Panc1 (cell line): Measurements from ENCODE around the gene PTRH1. TPM values are rescaled to one million over a fixed set of nuclear protein-coding genes. Genes with fewer than 3 reads are reported as not detected.

Experiments used
- ATAC-seq: fragments of 200-7000 bp; cut with Tn5 transposase; 2 replicates; pipeline ENCODE4 v1.9.1; 2020; ENCODE audit warnings: mild to moderate bottlenecking, moderate library complexity
- BruUV-seq: library from RNA; stranded (reverse); fragments of 400-500 nt; replicated peaks from 2 replicates; lab custom pipeline; 2021; lab: Mats Ljungman, UMichigan
- CTCF ChIA-PET: fragments of 300-600 bp; sonication (Branson Sonifier 250); formaldehyde crosslinking; loops from one replicate; lab custom pipeline; 2022; ENCODE audit warnings: antibody characterized with exemption; lab: Charles Lee
- POLR2A ChIA-PET: fragments of 300-600 bp; sonication (Branson Sonifier 250); formaldehyde crosslinking; loops from one replicate; lab custom pipeline; 2022; ENCODE audit warnings: antibody characterized with exemption; lab: Charles Lee
- DNase-seq: peaks from one replicate; pipeline ENCODE4 v3.0.0-alpha.2; 2010; ENCODE audit warnings: low read depth, low spot score
- H3K27ac ChIP-seq: 2 replicates; pipeline ENCODE4 v1.5.1; 2011; ENCODE audit warnings: mild to moderate bottlenecking, low read length, inconsistent platforms
- H3K27me3 ChIP-seq: fragments of 200-500 bp; sonication (Bioruptor generic); 2 replicates; pipeline ENCODE4 v1.6.0; 2014; ENCODE audit warnings: low read length, inconsistent platforms; ENCODE audit not compliant: control insufficient read depth, insufficient read depth
- H3K36me3 ChIP-seq: fragments of 200-500 bp; sonication (Bioruptor generic); 2 replicates; pipeline ENCODE4 v1.5.1; 2014; ENCODE audit warnings: inconsistent platforms, mild to moderate bottlenecking, low read length, moderate library complexity; ENCODE audit not compliant: control insufficient read depth, insufficient read depth
- H3K4me1 ChIP-seq: 2 replicates; pipeline ENCODE4 v1.5.1; 2011; ENCODE audit warnings: inconsistent platforms, mild to moderate bottlenecking, low read length, moderate library complexity; ENCODE audit not compliant: control insufficient read depth, insufficient read depth
- H3K4me3 ChIP-seq, 2 experiments: 2 replicates each; pipeline ENCODE4 v1.5.1; 2011 to 2012; ENCODE audit warnings: low read depth in 2 of 2, low read length in 2 of 2, mild to moderate bottlenecking in 2 of 2, inconsistent platforms in 1 of 2, moderate library complexity in 1 of 2
- H3K9me3 ChIP-seq: fragments of 200-500 bp; sonication (Bioruptor generic); 2 replicates; pipeline ENCODE4 v1.5.1; 2014; ENCODE audit warnings: low read depth, mild to moderate bottlenecking, inconsistent platforms, low read length, moderate library complexity; ENCODE audit not compliant: control insufficient read depth, insufficient read depth
- POLR2AphosphoS5 ChIP-seq: IDR thresholded peaks from 2 replicates; pipeline ENCODE4 v1.6.1; 2012; ENCODE audit warnings: mild to moderate bottlenecking, low read depth, low read length, moderate library complexity
- REST ChIP-seq, 2 experiments: IDR thresholded peaks; 2 replicates each; pipeline ENCODE4 v1.6.1; 2011 to 2012; ENCODE audit warnings: low read depth in 2 of 2, control low read depth in 1 of 2, low read length in 1 of 2, mild to moderate bottlenecking in 1 of 2, moderate library complexity in 1 of 2; ENCODE audit not compliant: insufficient read depth in 1 of 2
- SIN3A ChIP-seq: IDR thresholded peaks from 2 replicates; pipeline ENCODE4 v1.6.1; 2012; ENCODE audit warnings: low read depth, mild to moderate bottlenecking, low read length, moderate library complexity, borderline replicate concordance; ENCODE audit not compliant: insufficient read depth
- TCF7L2 ChIP-seq: IDR thresholded peaks from 2 replicates; pipeline ENCODE4 v1.6.1; 2011; ENCODE audit warnings: mild to moderate bottlenecking, low read depth, low read length, inconsistent platforms
- in situ Hi-C: cut with HindIII; loops from 2 replicates; pipeline ENCODE4 v1.10.0; 2016; ENCODE audit warnings: low sequenced_read_pairs, low pct_unique_long_range_greater_than_20kb
- intact Hi-C: fragments of 100-400 bp; cut with micrococcal nuclease; formaldehyde crosslinking; loops from one replicate; pipeline ENCODE4 v1.10.0; 2022; ENCODE audit not compliant: unreplicated experiment
- total RNA-seq: library from RNA; stranded (reverse); gene quantifications from one replicate; pipeline ENCODE4 v1.2.1, GENCODE V29; 2021; ENCODE audit not compliant: unreplicated experiment
- TF ChIP-seq, protein P1 (sequence below): fragments of 450-650 bp; IDR thresholded peaks from 2 replicates; pipeline ENCODE4 v1.5.1; 2017; ENCODE audit warnings: mild to moderate bottlenecking

PTRH1 gene
- total RNA-seq, 1 experiment from 2014 or later = 13.8 TPM

DNA sequence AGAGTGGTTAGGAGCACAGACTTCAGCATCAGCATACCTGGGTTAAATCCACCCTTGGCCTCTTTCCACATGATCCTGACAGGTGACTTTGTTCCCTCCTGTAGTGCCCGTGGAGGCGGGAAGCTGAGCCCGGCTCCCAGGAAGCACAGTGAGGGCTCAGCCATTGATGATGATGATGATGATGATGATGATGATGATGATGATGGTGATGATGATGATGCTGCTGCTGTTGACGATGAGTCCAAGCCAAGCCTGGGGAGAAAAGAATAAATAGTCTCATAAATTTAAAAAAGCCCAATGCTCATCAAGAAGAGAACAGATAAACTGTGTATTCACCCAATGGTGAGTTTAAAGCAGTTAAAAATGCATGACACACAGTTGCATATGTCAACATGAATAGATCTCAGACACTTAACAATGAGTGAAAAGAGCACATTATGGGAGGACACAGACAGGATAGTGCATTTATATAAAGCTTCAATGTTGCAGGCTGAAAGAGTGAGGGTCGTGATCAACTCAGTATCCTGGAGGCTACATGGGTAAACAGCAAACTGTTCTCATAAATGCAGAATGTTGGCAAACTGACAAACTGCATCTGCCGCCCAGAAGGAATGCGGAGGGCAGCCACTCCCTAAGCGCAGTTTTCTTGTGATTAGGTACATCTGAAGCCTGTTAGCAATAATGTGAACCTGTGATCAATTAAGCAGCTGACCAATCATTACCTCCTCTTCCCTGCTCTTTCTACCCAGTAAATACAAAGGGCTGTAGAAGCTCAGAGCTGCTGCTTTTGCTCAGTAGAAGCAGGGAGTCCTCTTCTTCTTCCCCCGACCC, 20.4 kb downstream of the PTRH1 start:
- H3K4me1 ChIP-seq = no peaks in the 10 kb centered on the region
- TF ChIP-seq POLR2AphosphoS5 = no peak
- TF ChIP-seq REST (IDR thresholded peaks at IDR 0.05; ENCODE audit: insufficient read depth in 1 of 2, low read depth in 2 of 2, low read length in 1 of 2) = no peak
- TF ChIP-seq SIN3A = no peak
- TF ChIP-seq, protein P1, sequence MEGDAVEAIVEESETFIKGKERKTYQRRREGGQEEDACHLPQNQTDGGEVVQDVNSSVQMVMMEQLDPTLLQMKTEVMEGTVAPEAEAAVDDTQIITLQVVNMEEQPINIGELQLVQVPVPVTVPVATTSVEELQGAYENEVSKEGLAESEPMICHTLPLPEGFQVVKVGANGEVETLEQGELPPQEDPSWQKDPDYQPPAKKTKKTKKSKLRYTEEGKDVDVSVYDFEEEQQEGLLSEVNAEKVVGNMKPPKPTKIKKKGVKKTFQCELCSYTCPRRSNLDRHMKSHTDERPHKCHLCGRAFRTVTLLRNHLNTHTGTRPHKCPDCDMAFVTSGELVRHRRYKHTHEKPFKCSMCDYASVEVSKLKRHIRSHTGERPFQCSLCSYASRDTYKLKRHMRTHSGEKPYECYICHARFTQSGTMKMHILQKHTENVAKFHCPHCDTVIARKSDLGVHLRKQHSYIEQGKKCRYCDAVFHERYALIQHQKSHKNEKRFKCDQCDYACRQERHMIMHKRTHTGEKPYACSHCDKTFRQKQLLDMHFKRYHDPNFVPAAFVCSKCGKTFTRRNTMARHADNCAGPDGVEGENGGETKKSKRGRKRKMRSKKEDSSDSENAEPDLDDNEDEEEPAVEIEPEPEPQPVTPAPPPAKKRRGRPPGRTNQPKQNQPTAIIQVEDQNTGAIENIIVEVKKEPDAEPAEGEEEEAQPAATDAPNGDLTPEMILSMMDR = no peak
- no peak for TF ChIP-seq TCF7L2
- BruUV-seq = no TSS peak
- no peak overlapping the region for H3K4me3 ChIP-seq
- in situ Hi-C loops (no loop called here), intact Hi-C loops (no loop called here)
- DNase-seq (no peak), ATAC-seq (no peak)
- POLR2A ChIA-PET = interaction anchor here (0.6 kb wide), 1 partner anchor 133 kb away, joined by 3 read pairs; no protein-coding TSS in a partner anchor
- H3K36me3 ChIP-seq = no peaks in the 10 kb centered on the region
- no peaks in the 10 kb centered on the region for H3K9me3 ChIP-seq
- CTCF ChIA-PET = no interaction called here
- H3K27ac ChIP-seq = no peak overlapping the region
- no peaks in the 10 kb centered on the region for H3K27me3 ChIP-seq

- DNase-seq (no peak), ATAC-seq (no peak)
- Histone ChIP-seq H3K27me3 (no peaks in the 10 kb centered on the region), H3K36me3 (no peaks in the 10 kb centered on the region), H3K27ac (no peak overlapping the region), H3K4me3 (no peak overlapping the region), H3K4me1 (no peaks in the 10 kb centered on the region), H3K9me3 (no peaks in the 10 kb centered on the region)
- no peak for TF ChIP-seq TCF7L2
- no peak for TF ChIP-seq POLR2AphosphoS5
- TF ChIP-seq SIN3A = no peak
- TF ChIP-seq, protein P1 = no peak
- no peak for TF ChIP-seq REST (IDR thresholded peaks at IDR 0.05; ENCODE audit: insufficient read depth in 1 of 2, low read depth in 2 of 2, low read length in 1 of 2)
- in situ Hi-C loops (no loop called here), intact Hi-C loops (no loop called here)
- POLR2A ChIA-PET = no interaction called here
- CTCF ChIA-PET = no interaction called here
- BruUV-seq = no TSS peak
Measured at GRCh38 chr9:127693697-127694096, 21.8 kb downstream of the PTRH1 start.
